ENCODE data around the gene HSPA14. TPM values are rescaled to one million over a fixed set of nuclear protein-coding genes. Genes with fewer than 3 reads are reported as not detected.
"Not testable (repeated sequence)": the region's sequence is repeated elsewhere in the genome, so short reads cannot be mapped to it uniquely, and the experiment has no call there.

HSPA14 gene
- polyA plus RNA-seq, 1 experiment, result 14.9 TPM

GRCh38 chr10:14859043-14859442 is 20.9 kb downstream of the HSPA14 start:
- ChIA-PET POLR2A (no interaction called here), CTCF (no interaction called here)
- Histone ChIP-seq H3K27me3 (ENCODE audit: control insufficient read depth, insufficient read depth, low read length) (no peaks in the 10 kb centered on the region), H3K9me3 (ENCODE audit: control insufficient read depth, insufficient read depth, low read length) (no peaks in the 10 kb centered on the region), H3K27ac (ENCODE audit: low read depth, low read length) (no peak overlapping the region), H3K4me3 (ENCODE audit: low read depth, low read length) (no peak overlapping the region)
- no peak for TF ChIP-seq CTCF (IDR thresholded peaks at IDR 0.05; ENCODE audit: low read depth, low read length)
- no peak for DNase-seq (ENCODE audit: low read depth, low spot score)

- no peaks in the 10 kb centered on the region for H3K27me3 ChIP-seq (ENCODE audit: control insufficient read depth, insufficient read depth, low read length)
- ChIA-PET CTCF (interaction anchor here (0.9 kb wide), 1 partner anchor 361 kb away, joined by 3 read pairs; no protein-coding TSS in a partner anchor), POLR2A (no interaction called here)
- no peaks in the 10 kb centered on the region for H3K9me3 ChIP-seq (ENCODE audit: control insufficient read depth, insufficient read depth, low read length)
- H3K27ac ChIP-seq (ENCODE audit: low read depth, low read length), result no peak overlapping the region
- no peak overlapping the region for H3K4me3 ChIP-seq (ENCODE audit: low read depth, low read length)
- TF ChIP-seq CTCF (IDR thresholded peaks at IDR 0.05; ENCODE audit: low read depth, low read length), result no peak
- DNase-seq (ENCODE audit: low read depth, low spot score), result no peak
Measured at GRCh38 chr10:14859775-14860174, 21.7 kb downstream of the HSPA14 start.

- H3K9me3 ChIP-seq (ENCODE audit: control insufficient read depth, insufficient read depth, low read length), result no peaks in the 10 kb centered on the region
- CTCF ChIA-PET, result no interaction called here
- H3K27ac ChIP-seq (ENCODE audit: low read depth, low read length), result no peak overlapping the region
- TF ChIP-seq CTCF (IDR thresholded peaks at IDR 0.05; ENCODE audit: low read depth, low read length), result no peak
- H3K27me3 ChIP-seq (ENCODE audit: control insufficient read depth, insufficient read depth, low read length), result no peaks in the 10 kb centered on the region
- no peak for DNase-seq (ENCODE audit: low read depth, low spot score)
- POLR2A ChIA-PET, result no interaction called here
- H3K4me3 ChIP-seq (ENCODE audit: low read depth, low read length), result no peak overlapping the region
Measured at GRCh38 chr10:14860791-14861190, 22.7 kb downstream of the HSPA14 start.

- DNase-seq (ENCODE audit: low read depth, low spot score); H3K27me3 ChIP-seq (ENCODE audit: control insufficient read depth, insufficient read depth, low read length); CTCF ChIA-PET; POLR2A ChIA-PET; H3K9me3 ChIP-seq (ENCODE audit: control insufficient read depth, insufficient read depth, low read length); H3K27ac ChIP-seq (ENCODE audit: low read depth, low read length); H3K4me3 ChIP-seq (ENCODE audit: low read depth, low read length): not testable (repeated sequence)
Measured at GRCh38 chr10:14864466-14864865, 26.4 kb downstream of the HSPA14 start.

- POLR2A ChIA-PET; H3K27me3 ChIP-seq (ENCODE audit: control insufficient read depth, insufficient read depth, low read length); H3K9me3 ChIP-seq (ENCODE audit: control insufficient read depth, insufficient read depth, low read length); DNase-seq (ENCODE audit: low read depth, low spot score); H3K4me3 ChIP-seq (ENCODE audit: low read depth, low read length); CTCF ChIA-PET; H3K27ac ChIP-seq (ENCODE audit: low read depth, low read length): not testable (repeated sequence)
Measured at GRCh38 chr10:14864871-14865270, 26.8 kb downstream of the HSPA14 start.

- H3K4me3 ChIP-seq (ENCODE audit: low read depth, low read length), result no peak overlapping the region
- ChIA-PET POLR2A (no interaction called here), CTCF (no interaction called here)
- H3K27me3 ChIP-seq (ENCODE audit: control insufficient read depth, insufficient read depth, low read length), result no peaks in the 10 kb centered on the region
- no peak for TF ChIP-seq CTCF (IDR thresholded peaks at IDR 0.05; ENCODE audit: low read depth, low read length)
- no peak for DNase-seq (ENCODE audit: low read depth, low spot score)
- no peak overlapping the region for H3K27ac ChIP-seq (ENCODE audit: low read depth, low read length)
- H3K9me3 ChIP-seq (ENCODE audit: control insufficient read depth, insufficient read depth, low read length), result no peaks in the 10 kb centered on the region; the same call in 1 of the 2 replicates
Measured at GRCh38 chr10:14873090-14873760, 35.1 kb downstream of the HSPA14 start.

Measured in AG04450 (cell line).